OCI-LY3 (cell line): ENCODE data around the gene UBALD2.

ENCODE experiments used
- EZH2phosphoT487 ChIP-seq: fragments of 200-600 bp; shearing (Covaris generic); IDR thresholded peaks from 2 replicates; pipeline ENCODE4 v1.6.1; 2018; ENCODE audit warnings: antibody characterized with exemption, mixed run types, low read depth
- TF ChIP-seq, protein P1 (sequence below): fragments of 200-600, 300-600 bp; sonication (generic); IDR thresholded peaks from 2 replicates; pipeline ENCODE4 v1.5.1; 2014; ENCODE audit warnings: antibody characterized with exemption, low read length, low read depth

DNA sequence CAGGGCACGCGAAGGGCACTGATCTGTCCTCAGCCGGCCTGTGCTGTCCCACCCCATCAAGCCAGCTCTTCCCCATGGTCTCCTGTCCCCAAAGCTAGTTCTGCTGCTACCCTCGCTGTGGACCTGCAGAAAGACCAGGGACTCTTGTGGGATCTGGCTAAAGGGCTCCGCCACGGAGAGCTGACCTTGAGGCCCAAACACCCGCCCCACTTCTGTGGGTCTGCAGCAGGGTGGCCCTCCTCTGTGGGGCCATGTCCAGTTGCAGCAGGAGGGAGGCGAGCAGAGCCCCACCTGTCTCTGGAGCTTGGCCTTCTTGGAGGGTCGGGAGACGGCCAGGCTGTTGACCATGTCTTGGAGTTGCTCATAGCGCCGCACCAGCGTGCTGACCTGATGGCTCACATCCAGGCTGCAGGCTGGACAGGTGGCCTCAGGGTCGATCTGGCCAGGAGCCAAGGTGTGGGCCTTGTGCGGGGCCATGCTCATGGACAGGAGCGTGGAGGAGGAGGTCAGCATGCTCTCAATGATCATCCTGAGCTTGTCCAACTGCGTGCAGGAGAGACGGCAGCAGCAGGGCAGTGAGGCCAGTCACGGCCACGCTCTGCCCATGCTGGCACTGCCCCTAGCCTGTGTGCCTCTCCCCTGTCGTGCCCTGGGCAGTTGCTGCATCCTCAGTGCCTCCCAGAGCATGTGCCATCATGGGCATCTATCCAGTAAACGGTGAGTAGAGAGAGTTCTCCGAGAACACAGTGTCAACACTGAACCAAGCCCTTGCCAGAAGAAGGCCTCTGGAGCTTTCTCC, 16.6 kb downstream of the UBALD2 start:
- TF ChIP-seq, protein P1, sequence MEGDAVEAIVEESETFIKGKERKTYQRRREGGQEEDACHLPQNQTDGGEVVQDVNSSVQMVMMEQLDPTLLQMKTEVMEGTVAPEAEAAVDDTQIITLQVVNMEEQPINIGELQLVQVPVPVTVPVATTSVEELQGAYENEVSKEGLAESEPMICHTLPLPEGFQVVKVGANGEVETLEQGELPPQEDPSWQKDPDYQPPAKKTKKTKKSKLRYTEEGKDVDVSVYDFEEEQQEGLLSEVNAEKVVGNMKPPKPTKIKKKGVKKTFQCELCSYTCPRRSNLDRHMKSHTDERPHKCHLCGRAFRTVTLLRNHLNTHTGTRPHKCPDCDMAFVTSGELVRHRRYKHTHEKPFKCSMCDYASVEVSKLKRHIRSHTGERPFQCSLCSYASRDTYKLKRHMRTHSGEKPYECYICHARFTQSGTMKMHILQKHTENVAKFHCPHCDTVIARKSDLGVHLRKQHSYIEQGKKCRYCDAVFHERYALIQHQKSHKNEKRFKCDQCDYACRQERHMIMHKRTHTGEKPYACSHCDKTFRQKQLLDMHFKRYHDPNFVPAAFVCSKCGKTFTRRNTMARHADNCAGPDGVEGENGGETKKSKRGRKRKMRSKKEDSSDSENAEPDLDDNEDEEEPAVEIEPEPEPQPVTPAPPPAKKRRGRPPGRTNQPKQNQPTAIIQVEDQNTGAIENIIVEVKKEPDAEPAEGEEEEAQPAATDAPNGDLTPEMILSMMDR, result no peak
- no peak for TF ChIP-seq EZH2phosphoT487
